Neural crest cell (in vitro differentiated cells): ENCODE results near the gene SCGN. TPM values are rescaled to one million over a fixed set of nuclear protein-coding genes. Genes with fewer than 3 reads are reported as not detected.

ENCODE experiments used
- DNase-seq: peaks from one replicate; pipeline ENCODE4 v3.0.0; 2021; ENCODE audit warnings: low read depth, mixed read lengths, low spot score
- H3K27ac Mint-ChIP-seq: one replicate; pipeline ENCODE4 v1.8.0; 2021; ENCODE audit warnings: mild to moderate bottlenecking, mixed read lengths; ENCODE audit not compliant: unreplicated experiment
- H3K27me3 Mint-ChIP-seq: 2 replicates; pipeline ENCODE4 v1.8.0; 2021; ENCODE audit warnings: low read depth, mild to moderate bottlenecking, mixed read lengths
- H3K36me3 Mint-ChIP-seq: 2 replicates; pipeline ENCODE4 v1.8.0; 2021; ENCODE audit warnings: low read depth, mild to moderate bottlenecking, mixed read lengths
- H3K4me1 Mint-ChIP-seq: 2 replicates; pipeline ENCODE4 v1.8.0; 2021; ENCODE audit warnings: mixed read lengths
- H3K4me3 Mint-ChIP-seq: one replicate; pipeline ENCODE4 v1.8.0; 2021; ENCODE audit warnings: mild to moderate bottlenecking, mixed read lengths
- H3K9me3 Mint-ChIP-seq: 2 replicates; pipeline ENCODE4 v1.8.0; 2021; ENCODE audit warnings: mixed read lengths
- CTCF ChIP-seq: fragments of 200-600 bp; sonication (generic); conservative IDR thresholded peaks from 2 replicates; pipeline ENCODE4 v1.5.0; 2021; ENCODE audit warnings: antibody characterized with exemption, mild to moderate bottlenecking
- total RNA-seq: library from RNA; stranded (reverse); gene quantifications from 2 replicates; pipeline ENCODE4 v1.2.1, GENCODE V29; 2021

The SCGN gene
- total RNA-seq, 1 donor from 2014 or later, result not detected

GRCh38 chr6:25639653-25640052 lies 12.4 kb upstream of the SCGN start:
- Mint-ChIP-seq H3K4me1 (peaks cover 12% of the 10 kb centered on the region), H3K36me3 (no peaks in the 10 kb centered on the region), H3K4me3 (no peak overlapping the region), H3K9me3 (no peaks in the 10 kb centered on the region), H3K27me3 (peaks cover 26% of the 10 kb centered on the region), H3K27ac (no peak overlapping the region)
- no peak for TF ChIP-seq CTCF
- DNase-seq, result no peak

- Mint-ChIP-seq H3K4me3 (no peak overlapping the region), H3K27me3 (peaks cover 34% of the 10 kb centered on the region), H3K4me1 (peaks cover 9% of the 10 kb centered on the region), H3K36me3 (no peaks in the 10 kb centered on the region), H3K9me3 (no peaks in the 10 kb centered on the region), H3K27ac (no peak overlapping the region)
- no peak for DNase-seq
- no peak for TF ChIP-seq CTCF
Measured at GRCh38 chr6:25640446-25640845, 11.6 kb upstream of the SCGN start.

GRCh38 chr6:25640891-25641290 lies 11.1 kb upstream of the SCGN start:
- H3K4me3 Mint-ChIP-seq, result no peak overlapping the region
- H3K27ac Mint-ChIP-seq, result no peak overlapping the region
- no peak for DNase-seq
- H3K9me3 Mint-ChIP-seq, result no peaks in the 10 kb centered on the region
- TF ChIP-seq CTCF, result no peak
- H3K27me3 Mint-ChIP-seq, result peaks cover 39% of the 10 kb centered on the region
- H3K36me3 Mint-ChIP-seq, result no peaks in the 10 kb centered on the region
- H3K4me1 Mint-ChIP-seq, result peaks cover 6% of the 10 kb centered on the region

- H3K4me1 Mint-ChIP-seq, result peaks cover 5% of the 10 kb centered on the region
- H3K4me3 Mint-ChIP-seq, result no peak overlapping the region
- no peak for TF ChIP-seq CTCF
- H3K27ac Mint-ChIP-seq, result no peak overlapping the region
- H3K27me3 Mint-ChIP-seq, result peaks cover 44% of the 10 kb centered on the region
- H3K9me3 Mint-ChIP-seq, result no peaks in the 10 kb centered on the region
- no peaks in the 10 kb centered on the region for H3K36me3 Mint-ChIP-seq
- no peak for DNase-seq
Measured at GRCh38 chr6:25641377-25641776, 10.6 kb upstream of the SCGN start.

- Mint-ChIP-seq H3K9me3 (no peaks in the 10 kb centered on the region), H3K4me3 (no peak overlapping the region), H3K4me1 (peaks cover 5% of the 10 kb centered on the region), H3K36me3 (no peaks in the 10 kb centered on the region), H3K27me3 (peaks cover 50% of the 10 kb centered on the region), H3K27ac (no peak overlapping the region)
- TF ChIP-seq CTCF, result no peak
- no peak for DNase-seq
Measured at GRCh38 chr6:25641940-25642666, 9.9 kb upstream of the SCGN start.
